Measurements from ENCODE around the gene ZDHHC8.

Gene ZDHHC8

GRCh38 chr22:20145206-20145831 lies 13.7 kb downstream of the ZDHHC8 start:
- Histone ChIP-seq H3K27ac (ENCODE audit: low read length) (no peak overlapping the region), H3K9ac (ENCODE audit: low read depth, low read length) (no peak overlapping the region), H3K27me3 (ENCODE audit: insufficient read depth, low read length) (no peaks in the 10 kb centered on the region), H3K4me1 (ENCODE audit: insufficient read depth, low read length) (no peaks in the 10 kb centered on the region), H3K9me3 (ENCODE audit: insufficient read depth, low read depth, low read length) (no peaks in the 10 kb centered on the region), H3K36me3 (ENCODE audit: insufficient read depth, low read depth, low read length) (no peaks in the 10 kb centered on the region), H3K4me3 (ENCODE audit: low read length) (no peak overlapping the region)

- Histone ChIP-seq H3K4me3 (ENCODE audit: low read length) (no peak overlapping the region), H3K4me1 (ENCODE audit: insufficient read depth, low read length) (no peaks in the 10 kb centered on the region), H3K9me3 (ENCODE audit: insufficient read depth, low read depth, low read length) (no peaks in the 10 kb centered on the region), H3K27ac (ENCODE audit: low read length) (no peak overlapping the region), H3K27me3 (ENCODE audit: insufficient read depth, low read length) (no peaks in the 10 kb centered on the region), H3K36me3 (ENCODE audit: insufficient read depth, low read depth, low read length) (no peaks in the 10 kb centered on the region), H3K9ac (ENCODE audit: low read depth, low read length) (no peak overlapping the region)
Measured at GRCh38 chr22:20145832-20146223, 14.2 kb downstream of the ZDHHC8 start.

GRCh38 chr22:20146777-20147176 lies 15.2 kb downstream of the ZDHHC8 start:
- H3K27ac ChIP-seq (ENCODE audit: low read length), result no peak overlapping the region
- no peaks in the 10 kb centered on the region for H3K9me3 ChIP-seq (ENCODE audit: insufficient read depth, low read depth, low read length)
- H3K27me3 ChIP-seq (ENCODE audit: insufficient read depth, low read length), result no peaks in the 10 kb centered on the region
- no peak overlapping the region for H3K4me3 ChIP-seq (ENCODE audit: low read length)
- H3K36me3 ChIP-seq (ENCODE audit: insufficient read depth, low read depth, low read length), result no peaks in the 10 kb centered on the region
- no peak overlapping the region for H3K9ac ChIP-seq (ENCODE audit: low read depth, low read length)
- no peaks in the 10 kb centered on the region for H3K4me1 ChIP-seq (ENCODE audit: insufficient read depth, low read length)

- H3K27ac ChIP-seq (ENCODE audit: low read length), result no peak overlapping the region
- no peaks in the 10 kb centered on the region for H3K36me3 ChIP-seq (ENCODE audit: insufficient read depth, low read depth, low read length)
- no peaks in the 10 kb centered on the region for H3K9me3 ChIP-seq (ENCODE audit: insufficient read depth, low read depth, low read length)
- no peaks in the 10 kb centered on the region for H3K27me3 ChIP-seq (ENCODE audit: insufficient read depth, low read length)
- no peak overlapping the region for H3K4me3 ChIP-seq (ENCODE audit: low read length)
- H3K4me1 ChIP-seq (ENCODE audit: insufficient read depth, low read length), result no peaks in the 10 kb centered on the region
- H3K9ac ChIP-seq (ENCODE audit: low read depth, low read length), result no peak overlapping the region
Measured at GRCh38 chr22:20147237-20147988, 15.8 kb downstream of the ZDHHC8 start.

GRCh38 chr22:20148414-20148813 lies 16.8 kb downstream of the ZDHHC8 start:
- no peaks in the 10 kb centered on the region for H3K4me1 ChIP-seq (ENCODE audit: insufficient read depth, low read length)
- no peaks in the 10 kb centered on the region for H3K9me3 ChIP-seq (ENCODE audit: insufficient read depth, low read depth, low read length)
- H3K9ac ChIP-seq (ENCODE audit: low read depth, low read length), result no peak overlapping the region
- no peak overlapping the region for H3K4me3 ChIP-seq (ENCODE audit: low read length)
- H3K27ac ChIP-seq (ENCODE audit: low read length), result no peak overlapping the region
- no peaks in the 10 kb centered on the region for H3K27me3 ChIP-seq (ENCODE audit: insufficient read depth, low read length)
- H3K36me3 ChIP-seq (ENCODE audit: insufficient read depth, low read depth, low read length), result no peaks in the 10 kb centered on the region

- Histone ChIP-seq H3K36me3 (ENCODE audit: insufficient read depth, low read depth, low read length) (no peaks in the 10 kb centered on the region), H3K27ac (ENCODE audit: low read length) (no peak overlapping the region), H3K4me1 (ENCODE audit: insufficient read depth, low read length) (no peaks in the 10 kb centered on the region), H3K9ac (ENCODE audit: low read depth, low read length) (no peak overlapping the region), H3K9me3 (ENCODE audit: insufficient read depth, low read depth, low read length) (no peaks in the 10 kb centered on the region), H3K4me3 (ENCODE audit: low read length) (no peak overlapping the region), H3K27me3 (ENCODE audit: insufficient read depth, low read length) (no peaks in the 10 kb centered on the region)
Measured at GRCh38 chr22:20149257-20150250, 17.9 kb downstream of the ZDHHC8 start.

- no peaks in the 10 kb centered on the region for H3K36me3 ChIP-seq (ENCODE audit: insufficient read depth, low read depth, low read length)
- no peaks in the 10 kb centered on the region for H3K27me3 ChIP-seq (ENCODE audit: insufficient read depth, low read length)
- no peaks in the 10 kb centered on the region for H3K4me1 ChIP-seq (ENCODE audit: insufficient read depth, low read length)
- no peaks in the 10 kb centered on the region for H3K9me3 ChIP-seq (ENCODE audit: insufficient read depth, low read depth, low read length)
- no peak within 1 kb of the TSS for H3K4me3 ChIP-seq (ENCODE audit: low read length)
- H3K9ac ChIP-seq (ENCODE audit: low read depth, low read length), result no peak within 1 kb of the TSS
- H3K27ac ChIP-seq (ENCODE audit: low read length), result no peak within 1 kb of the TSS
Measured at GRCh38 chr22:20150381-20151275, 19.0 kb downstream of the ZDHHC8 start, which contains the start of gene CCDC188. CCDC188 (minus strand) TSS chr22:20151055; CDS start chr22:20150986, 69 bp downstream.

GRCh38 chr22:20151276-20151588 lies 19.6 kb downstream of the ZDHHC8 start:
- H3K4me1 ChIP-seq (ENCODE audit: insufficient read depth, low read length), result no peaks in the 10 kb centered on the region
- H3K4me3 ChIP-seq (ENCODE audit: low read length), result no peak overlapping the region
- H3K27ac ChIP-seq (ENCODE audit: low read length), result no peak overlapping the region
- H3K9ac ChIP-seq (ENCODE audit: low read depth, low read length), result no peak overlapping the region
- no peaks in the 10 kb centered on the region for H3K36me3 ChIP-seq (ENCODE audit: insufficient read depth, low read depth, low read length)
- H3K27me3 ChIP-seq (ENCODE audit: insufficient read depth, low read length), result no peaks in the 10 kb centered on the region
- H3K9me3 ChIP-seq (ENCODE audit: insufficient read depth, low read depth, low read length), result no peaks in the 10 kb centered on the region

GRCh38 chr22:20152464-20152890 lies 20.9 kb downstream of the ZDHHC8 start:
- no peak overlapping the region for H3K4me3 ChIP-seq (ENCODE audit: low read length)
- H3K27ac ChIP-seq (ENCODE audit: low read length), result no peak overlapping the region
- H3K9me3 ChIP-seq (ENCODE audit: insufficient read depth, low read depth, low read length), result no peaks in the 10 kb centered on the region
- no peak overlapping the region for H3K9ac ChIP-seq (ENCODE audit: low read depth, low read length)
- H3K4me1 ChIP-seq (ENCODE audit: insufficient read depth, low read length), result no peaks in the 10 kb centered on the region
- H3K27me3 ChIP-seq (ENCODE audit: insufficient read depth, low read length), result no peaks in the 10 kb centered on the region
- H3K36me3 ChIP-seq (ENCODE audit: insufficient read depth, low read depth, low read length), result no peaks in the 10 kb centered on the region

GRCh38 chr22:20153945-20154344 lies 22.3 kb downstream of the ZDHHC8 start:
- H3K9me3 ChIP-seq (ENCODE audit: insufficient read depth, low read depth, low read length), result no peaks in the 10 kb centered on the region
- no peaks in the 10 kb centered on the region for H3K36me3 ChIP-seq (ENCODE audit: insufficient read depth, low read depth, low read length)
- no peak overlapping the region for H3K9ac ChIP-seq (ENCODE audit: low read depth, low read length)
- no peaks in the 10 kb centered on the region for H3K27me3 ChIP-seq (ENCODE audit: insufficient read depth, low read length)
- no peak overlapping the region for H3K27ac ChIP-seq (ENCODE audit: low read length)
- H3K4me1 ChIP-seq (ENCODE audit: insufficient read depth, low read length), result peaks cover 3% of the 10 kb centered on the region; the same call in 1 of the 2 replicates
- H3K4me3 ChIP-seq (ENCODE audit: low read length), result no peak overlapping the region
